Measurements from ENCODE around the gene KCNJ10.

Gene KCNJ10

DNA sequence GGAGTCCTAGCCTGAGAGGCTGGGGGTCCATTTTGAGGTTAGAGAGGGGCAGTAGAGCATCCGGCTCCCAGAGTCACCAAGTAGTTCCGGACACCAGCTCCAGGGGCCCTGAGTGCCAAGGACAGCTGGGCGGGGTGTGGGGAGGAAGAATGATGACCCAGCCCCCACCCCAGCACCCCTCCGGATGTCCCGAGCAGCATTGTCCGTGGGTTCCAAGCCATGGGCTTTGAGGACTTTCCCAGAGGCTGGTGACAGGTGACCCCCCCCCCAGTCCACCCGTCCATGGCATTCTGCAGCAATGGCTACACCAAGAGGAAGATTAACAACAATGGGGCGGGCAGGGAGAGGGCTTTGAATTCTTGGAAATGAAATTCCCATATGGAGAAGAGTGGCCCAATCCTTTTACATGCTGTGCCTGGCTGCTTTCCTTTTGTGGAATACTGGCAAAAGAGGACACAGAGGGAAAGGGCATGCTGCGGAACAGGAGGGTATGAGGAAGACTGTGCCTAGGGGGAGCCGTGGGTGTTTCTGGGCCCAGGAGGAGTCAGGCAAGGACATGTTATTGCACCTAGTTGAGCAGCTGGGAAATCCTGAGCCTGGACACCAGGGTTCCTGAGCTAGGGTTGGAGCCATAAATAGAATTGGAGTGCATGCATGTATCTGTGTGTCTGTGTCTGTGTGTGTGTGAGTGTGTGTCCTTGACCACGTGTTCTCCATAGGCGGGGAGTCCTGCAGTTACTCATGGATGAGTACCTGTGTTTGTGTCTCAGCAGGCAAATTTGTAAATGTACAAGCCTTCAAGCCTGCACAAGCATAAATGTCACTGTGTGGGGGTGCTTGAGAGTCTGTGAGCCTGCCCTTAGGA, 46.6 kb upstream of the KCNJ10 start:
- ChIA-PET CTCF (interaction anchor here (0.7 to 3.6 kb wide), 4 partner anchors 8 to 175 kb away, joined by 3 to 14 read pairs (median 4); no protein-coding TSS in a partner anchor), POLR2A (no interaction called here)
- Histone ChIP-seq H3K9me3 (ENCODE audit: control insufficient read depth, insufficient read depth, low read depth, low read length) (no peaks in the 10 kb centered on the region), H3K27ac (ENCODE audit: extremely low read depth, low read depth, low read length) (no peak overlapping the region), H3K36me3 (ENCODE audit: control insufficient read depth in 2 of 2, insufficient read depth in 1 of 2, low read length in 2 of 2) (no peaks in the 10 kb centered on the region), H3K4me1 (ENCODE audit: control insufficient read depth, insufficient read depth, low read length) (no peaks in the 10 kb centered on the region), H3K4me3 (ENCODE audit: low read depth, low read length) (no peak overlapping the region)
- TF ChIP-seq ZFP69B (tag by site-specific recombination; IDR thresholded peaks at IDR 0.05) (no peak), ZNF23 (tag by site-specific recombination; IDR thresholded peaks at IDR 0.05; ENCODE audit: borderline replicate concordance) (no peak)

DNA sequence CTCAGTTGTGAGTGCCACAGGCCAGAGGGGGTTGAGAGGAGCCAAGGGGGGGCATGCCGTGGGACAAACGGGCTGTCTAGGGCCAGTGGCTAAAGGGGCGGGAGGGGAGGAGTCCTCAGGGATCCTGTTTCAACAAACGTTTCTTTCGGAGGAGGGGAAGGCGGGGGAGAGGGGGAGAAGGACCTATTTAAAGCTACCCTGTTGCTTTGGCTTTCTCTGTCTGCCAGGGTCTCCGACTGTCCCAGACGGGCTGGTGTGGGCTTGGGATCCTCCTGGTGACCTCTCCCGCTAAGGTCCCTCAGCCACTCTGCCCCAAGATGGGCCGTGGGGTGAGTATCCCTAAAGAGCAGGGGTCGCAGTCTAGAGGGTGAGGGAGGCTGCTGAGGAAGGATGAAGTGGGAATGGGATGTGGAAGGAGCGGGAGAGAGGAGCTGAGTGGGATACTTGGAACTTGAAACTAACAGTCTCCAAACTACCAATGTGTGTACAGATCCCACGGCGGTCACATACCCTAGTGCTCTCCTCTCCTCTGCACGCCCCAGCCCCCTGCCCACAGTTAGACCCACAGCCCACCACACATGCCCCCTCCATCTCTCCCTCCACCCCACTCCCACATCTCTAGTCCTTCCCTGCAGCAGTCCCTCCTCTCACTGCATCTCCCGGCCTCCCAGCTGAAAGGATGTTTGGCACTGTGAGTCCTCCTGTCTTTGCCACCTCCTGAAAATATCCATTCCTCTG, 45.8 kb upstream of the KCNJ10 start, which contains the start of gene ATP1A2:
ATP1A2 (plus strand) TSS at position 215 of the 738 bp plus-strand sequence; CDS start at position 318, 103 bp downstream.
- Histone ChIP-seq H3K9me3 (ENCODE audit: control insufficient read depth, insufficient read depth, low read depth, low read length) (no peaks in the 10 kb centered on the region), H3K27ac (ENCODE audit: extremely low read depth, low read depth, low read length) (no peak within 1 kb of the TSS), H3K36me3 (ENCODE audit: control insufficient read depth in 2 of 2, insufficient read depth in 1 of 2, low read length in 2 of 2) (no peaks in the 10 kb centered on the region), H3K4me3 (ENCODE audit: low read depth, low read length) (no peak within 1 kb of the TSS), H3K4me1 (ENCODE audit: control insufficient read depth, insufficient read depth, low read length) (no peaks in the 10 kb centered on the region)
- ChIA-PET POLR2A (no interaction called here), CTCF (interaction anchor here (0.7 kb wide), 1 partner anchor 8 kb away, joined by 3 read pairs; no protein-coding TSS in a partner anchor)
- no peak for TF ChIP-seq ZNF777 (tag by site-specific recombination; IDR thresholded peaks at IDR 0.05; ENCODE audit: borderline replicate concordance)
- no peak for TF ChIP-seq ZNF747 (tag by site-specific recombination; IDR thresholded peaks at IDR 0.05)
- no peak for TF ChIP-seq ZNF501 (tag by site-specific recombination; IDR thresholded peaks at IDR 0.05)
- TF ChIP-seq ZNF629 (tag by site-specific recombination; IDR thresholded peaks at IDR 0.05), result no peak
- TF ChIP-seq, protein P1, sequence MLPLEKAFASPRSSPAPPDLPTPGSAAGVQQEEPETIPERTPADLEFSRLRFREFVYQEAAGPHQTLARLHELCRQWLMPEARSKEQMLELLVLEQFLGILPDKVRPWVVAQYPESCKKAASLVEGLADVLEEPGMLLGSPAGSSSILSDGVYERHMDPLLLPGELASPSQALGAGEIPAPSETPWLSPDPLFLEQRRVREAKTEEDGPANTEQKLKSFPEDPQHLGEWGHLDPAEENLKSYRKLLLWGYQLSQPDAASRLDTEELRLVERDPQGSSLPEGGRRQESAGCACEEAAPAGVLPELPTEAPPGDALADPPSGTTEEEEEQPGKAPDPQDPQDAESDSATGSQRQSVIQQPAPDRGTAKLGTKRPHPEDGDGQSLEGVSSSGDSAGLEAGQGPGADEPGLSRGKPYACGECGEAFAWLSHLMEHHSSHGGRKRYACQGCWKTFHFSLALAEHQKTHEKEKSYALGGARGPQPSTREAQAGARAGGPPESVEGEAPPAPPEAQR (tag by site-specific recombination; IDR thresholded peaks at IDR 0.05), result no peak
- TF ChIP-seq RBAK (tag by site-specific recombination; IDR thresholded peaks at IDR 0.05), result no peak
- no peak for TF ChIP-seq ZBTB21 (tag by site-specific recombination; IDR thresholded peaks at IDR 0.05)
- no peak for TF ChIP-seq ZNF138 (tag by site-specific recombination; IDR thresholded peaks at IDR 0.05; ENCODE audit: borderline replicate concordance)
- TF ChIP-seq ZBTB17 (tag by site-specific recombination; IDR thresholded peaks at IDR 0.05), result no peak
- TF ChIP-seq ZNF530 (tag by site-specific recombination; IDR thresholded peaks at IDR 0.05; ENCODE audit: low read depth), result no peak
- no peak for TF ChIP-seq ZNF184 (tag by site-specific recombination; IDR thresholded peaks at IDR 0.05)
- peak; percentile 90 for TF ChIP-seq EGR2 (tag by site-specific recombination; IDR thresholded peaks at IDR 0.05; ENCODE audit: low read depth)
- peak; percentile 78 for TF ChIP-seq ZFHX2 (tag by site-specific recombination; conservative IDR thresholded peaks at IDR 0.05)
- TF ChIP-seq, protein P2, sequence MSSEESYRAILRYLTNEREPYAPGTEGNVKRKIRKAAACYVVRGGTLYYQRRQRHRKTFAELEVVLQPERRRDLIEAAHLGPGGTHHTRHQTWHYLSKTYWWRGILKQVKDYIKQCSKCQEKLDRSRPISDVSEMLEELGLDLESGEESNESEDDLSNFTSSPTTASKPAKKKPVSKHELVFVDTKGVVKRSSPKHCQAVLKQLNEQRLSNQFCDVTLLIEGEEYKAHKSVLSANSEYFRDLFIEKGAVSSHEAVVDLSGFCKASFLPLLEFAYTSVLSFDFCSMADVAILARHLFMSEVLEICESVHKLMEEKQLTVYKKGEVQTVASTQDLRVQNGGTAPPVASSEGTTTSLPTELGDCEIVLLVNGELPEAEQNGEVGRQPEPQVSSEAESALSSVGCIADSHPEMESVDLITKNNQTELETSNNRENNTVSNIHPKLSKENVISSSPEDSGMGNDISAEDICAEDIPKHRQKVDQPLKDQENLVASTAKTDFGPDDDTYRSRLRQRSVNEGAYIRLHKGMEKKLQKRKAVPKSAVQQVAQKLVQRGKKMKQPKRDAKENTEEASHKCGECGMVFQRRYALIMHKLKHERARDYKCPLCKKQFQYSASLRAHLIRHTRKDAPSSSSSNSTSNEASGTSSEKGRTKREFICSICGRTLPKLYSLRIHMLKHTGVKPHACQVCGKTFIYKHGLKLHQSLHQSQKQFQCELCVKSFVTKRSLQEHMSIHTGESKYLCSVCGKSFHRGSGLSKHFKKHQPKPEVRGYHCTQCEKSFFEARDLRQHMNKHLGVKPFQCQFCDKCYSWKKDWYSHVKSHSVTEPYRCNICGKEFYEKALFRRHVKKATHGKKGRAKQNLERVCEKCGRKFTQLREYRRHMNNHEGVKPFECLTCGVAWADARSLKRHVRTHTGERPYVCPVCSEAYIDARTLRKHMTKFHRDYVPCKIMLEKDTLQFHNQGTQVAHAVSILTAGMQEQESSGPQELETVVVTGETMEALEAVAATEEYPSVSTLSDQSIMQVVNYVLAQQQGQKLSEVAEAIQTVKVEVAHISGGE (tag by site-specific recombination; conservative IDR thresholded peaks at IDR 0.05; ENCODE audit: low read depth), result no peak
